Body of pancreas (tissue), 4 donors: ENCODE measurements around the gene MERTK. TPM values are rescaled to one million over a fixed set of nuclear protein-coding genes. Genes with fewer than 3 reads are reported as not detected.

Experiments used
- ATAC-seq: fragments of 150-250 bp; one replicate; pipeline ENCODE4 v1.9.1; 2016
- DNase-seq, 4 donors: peaks; one replicate each; pipeline ENCODE4 v3.0.0-alpha.2; 2019
- H3K27ac ChIP-seq, 4 donors: fragments of 200-600 bp; sonication (generic); 1 replicate in 3 of 4; 2 replicates in 1 of 4; pipeline versions ENCODE4 v1.5.1 to v1.6.1; 2016 to 2019; ENCODE audit warnings: mild to moderate bottlenecking in 1 of 4, mixed read lengths in 1 of 4, moderate library complexity in 1 of 4
- H3K27me3 ChIP-seq, 2 donors: fragments of 200-600 bp; sonication (generic); one replicate each; pipeline ENCODE4 v1.6.0; 2016; ENCODE audit warnings: mild to moderate bottlenecking in 1 of 2
- H3K36me3 ChIP-seq, 2 donors: fragments of 200-600 bp; sonication (generic); replicated peaks in 1 of 2; 2 replicates each; pipeline ENCODE4 v1.5.1; 2016; ENCODE audit warnings: low read depth in 2 of 2; ENCODE audit not compliant: insufficient read depth in 1 of 2
- H3K4me1 ChIP-seq: fragments of 200-600 bp; sonication (generic); one replicate; pipeline ENCODE4 v1.6.0; 2016
- H3K4me3 ChIP-seq, 2 donors: fragments of 200-600 bp; sonication (generic); 1 replicate in 1 of 2; 2 replicates in 1 of 2; pipeline ENCODE4 v1.5.1; 2016 to 2019
- H3K9me3 ChIP-seq, 3 donors: fragments of 200-600 bp; sonication (generic); 1 replicate in 2 of 3; 2 replicates in 1 of 3; pipeline ENCODE4 v1.5.1; 2016
- POLR2A ChIP-seq, 3 donors: fragments of 450-650 bp; IDR thresholded peaks; one replicate each; pipeline ENCODE4 v1.6.1; 2016; ENCODE audit warnings: antibody characterized with exemption in 3 of 3, mild to moderate bottlenecking in 2 of 3
- WGBS, 2 donors: methylation state at CpG; one replicate each; pipeline ENCODE4 v1.1.5; 2017; 5-methylcytosine and 5-hydroxymethylcytosine counted together
- intact Hi-C: fragments of 100-400 bp; cut with DNase I; formaldehyde crosslinking; loops from one replicate; pipeline ENCODE4 v1.15.1; 2023
- total RNA-seq, 2 donors: library from RNA; depleted of rRNA; stranded (reverse); fragments of >200 nt; gene quantifications; one replicate each; pipeline ENCODE4 v1.1.0, GENCODE V29; 2016
- TF ChIP-seq, protein P1 (sequence below), 7 experiments: fragments of 450-650 bp in 4 of 7; fragments of 200-600 bp in 3 of 7; sonication (generic) in 3 of 7; IDR thresholded peaks; one replicate each; pipeline ENCODE4 v1.5.1; 2016 to 2019; ENCODE audit warnings: antibody characterized with exemption in 7 of 7

Gene MERTK
- total RNA-seq, 2 donors from 2014 or later: 7.9 to 9.6 TPM

DNA sequence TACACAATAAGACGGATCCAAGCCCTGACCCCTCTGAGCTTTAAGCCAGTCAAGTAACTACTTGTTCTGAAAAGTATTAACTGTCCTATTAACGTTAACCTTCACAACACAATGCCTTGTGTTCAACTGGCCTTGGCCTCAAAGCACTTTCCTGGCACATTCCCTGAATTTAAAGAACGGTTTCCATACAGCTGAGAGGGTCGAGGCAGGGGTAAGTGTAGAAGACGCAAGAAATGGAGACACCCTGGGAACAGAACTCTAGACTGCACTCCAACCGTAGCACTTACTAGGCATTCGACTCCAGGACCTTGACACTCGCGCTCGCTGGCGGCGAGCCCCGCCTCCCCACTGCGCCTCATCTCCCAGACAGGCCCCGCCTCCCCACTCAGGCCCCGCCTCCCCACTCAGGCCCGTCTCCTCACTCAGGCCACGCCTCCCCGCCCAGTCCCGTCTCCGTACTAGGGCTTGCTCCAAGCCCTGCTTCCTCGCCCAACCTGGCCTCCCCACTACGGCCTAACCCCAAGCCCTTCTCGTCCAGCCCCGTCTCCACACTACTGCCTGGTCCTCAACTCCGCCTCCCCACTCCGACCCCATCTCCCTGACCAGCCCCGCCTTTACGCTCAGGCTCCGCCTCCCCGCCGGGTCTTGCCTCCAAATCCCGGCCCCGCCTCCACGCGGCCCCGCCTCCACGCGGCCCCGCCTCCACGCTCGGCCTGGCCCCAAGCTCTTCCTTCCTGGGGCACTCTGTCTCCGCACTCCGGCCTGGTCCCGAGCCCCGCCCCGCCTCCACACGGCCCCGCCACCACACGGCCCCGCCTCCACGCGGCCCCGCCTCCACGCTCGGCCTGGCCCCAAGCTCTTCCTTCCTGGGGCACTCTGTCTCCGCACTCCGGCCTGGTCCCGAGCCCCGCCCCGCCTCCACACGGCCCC is 155.8 kb downstream of the MERTK start:
- DNase-seq: peak; percentile 99 to 100 (median 99)
- intact Hi-C loops: loop anchor here (5.0 kb wide), 1 partner anchor 107 kb away; no protein-coding TSS in a partner anchor
- WGBS, 2 donors: 1% methylated on average over 35 to 61 of the region's 62 CpGs
- peaks cover 32% of the 10 kb centered on the region for H3K4me1 ChIP-seq
- H3K36me3 ChIP-seq: no peaks in the 10 kb centered on the region
- H3K9me3 ChIP-seq: no peaks in the 10 kb centered on the region
- no peaks in the 10 kb centered on the region for H3K27me3 ChIP-seq
- H3K27ac ChIP-seq: peak overlapping the region; percentile 75 to 87 (median 86)
- peak; percentile 76 for ATAC-seq
- peak overlapping the region; percentile 21 to 27 for H3K4me3 ChIP-seq
- TF ChIP-seq, protein P1, sequence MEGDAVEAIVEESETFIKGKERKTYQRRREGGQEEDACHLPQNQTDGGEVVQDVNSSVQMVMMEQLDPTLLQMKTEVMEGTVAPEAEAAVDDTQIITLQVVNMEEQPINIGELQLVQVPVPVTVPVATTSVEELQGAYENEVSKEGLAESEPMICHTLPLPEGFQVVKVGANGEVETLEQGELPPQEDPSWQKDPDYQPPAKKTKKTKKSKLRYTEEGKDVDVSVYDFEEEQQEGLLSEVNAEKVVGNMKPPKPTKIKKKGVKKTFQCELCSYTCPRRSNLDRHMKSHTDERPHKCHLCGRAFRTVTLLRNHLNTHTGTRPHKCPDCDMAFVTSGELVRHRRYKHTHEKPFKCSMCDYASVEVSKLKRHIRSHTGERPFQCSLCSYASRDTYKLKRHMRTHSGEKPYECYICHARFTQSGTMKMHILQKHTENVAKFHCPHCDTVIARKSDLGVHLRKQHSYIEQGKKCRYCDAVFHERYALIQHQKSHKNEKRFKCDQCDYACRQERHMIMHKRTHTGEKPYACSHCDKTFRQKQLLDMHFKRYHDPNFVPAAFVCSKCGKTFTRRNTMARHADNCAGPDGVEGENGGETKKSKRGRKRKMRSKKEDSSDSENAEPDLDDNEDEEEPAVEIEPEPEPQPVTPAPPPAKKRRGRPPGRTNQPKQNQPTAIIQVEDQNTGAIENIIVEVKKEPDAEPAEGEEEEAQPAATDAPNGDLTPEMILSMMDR (IDR thresholded peaks at IDR 0.05): no peak
- peak in 2 of 3 donors; percentile 41 to 52 for TF ChIP-seq POLR2A (IDR thresholded peaks at IDR 0.05)

DNA sequence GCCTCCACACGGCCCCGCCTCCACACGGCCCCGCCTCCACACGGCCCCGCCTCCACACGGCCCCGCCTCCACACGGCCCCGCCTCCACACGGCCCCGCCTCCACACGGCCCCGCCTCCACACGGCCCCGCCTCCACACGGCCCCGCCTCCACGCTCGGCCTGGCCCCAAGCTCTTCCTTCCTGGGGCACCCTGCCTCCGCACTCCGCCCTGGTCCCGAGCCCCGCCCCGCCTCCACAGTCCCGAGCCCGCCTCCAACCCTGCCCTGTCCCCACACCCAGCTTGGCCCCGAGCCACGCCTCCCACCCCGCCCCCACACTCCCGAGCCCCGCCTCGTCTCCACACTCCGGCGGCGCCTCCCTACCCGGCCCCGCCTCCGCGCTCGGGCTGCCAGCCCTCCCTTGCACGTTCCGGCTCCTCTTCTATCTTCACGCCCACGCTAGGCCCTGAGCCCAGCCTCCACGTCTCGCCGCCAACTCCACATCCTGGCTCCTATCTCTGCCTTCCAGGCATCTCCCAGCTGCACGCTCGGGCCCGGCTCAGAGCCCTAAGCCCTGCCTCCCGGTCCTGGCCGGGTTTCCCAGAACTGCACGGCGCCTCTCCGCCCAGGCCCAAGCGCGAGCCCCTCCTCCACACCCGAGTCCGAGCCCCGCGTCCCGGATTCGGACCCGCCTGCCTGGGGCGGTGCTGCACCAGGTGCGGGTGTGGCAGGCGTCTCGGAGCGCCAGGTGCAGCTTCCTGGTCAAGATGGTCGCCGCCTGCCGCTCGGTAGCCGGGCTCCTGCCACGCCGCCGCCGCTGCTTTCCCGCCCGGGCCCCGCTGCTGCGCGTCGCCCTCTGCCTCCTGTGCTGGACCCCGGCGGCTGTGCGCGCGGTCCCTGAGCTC is 156.7 kb downstream of the MERTK start, which contains the start of gene TMEM87B:
Gene TMEM87B, plus strand, starts transcription at position 423 of the 883 bp plus-strand sequence. Its CDS starts 323 bp downstream, at position 746.
- 0 to 1% methylated on average over 22 to 58 of the region's 90 CpGs for WGBS, 2 donors
- ATAC-seq (peak; percentile 80), DNase-seq (peak; percentile 98 to 99 (median 98))
- H3K9me3 ChIP-seq: no peaks in the 10 kb centered on the region
- TF ChIP-seq, protein P1 (IDR thresholded peaks at IDR 0.05): no peak
- peak; percentile 69 to 90 (median 88) for TF ChIP-seq POLR2A (IDR thresholded peaks at IDR 0.05)
- intact Hi-C loops: loop anchor here (5.0 kb wide), 1 partner anchor 108 kb away; no protein-coding TSS in a partner anchor
- no peaks in the 10 kb centered on the region for H3K27me3 ChIP-seq
- H3K4me1 ChIP-seq: peaks cover 32% of the 10 kb centered on the region
- peak within 1 kb of the TSS; percentile 71 to 90 for H3K4me3 ChIP-seq
- no peaks in the 10 kb centered on the region for H3K36me3 ChIP-seq
- peak within 1 kb of the TSS; percentile 86 to 97 (median 89) for H3K27ac ChIP-seq

DNA sequence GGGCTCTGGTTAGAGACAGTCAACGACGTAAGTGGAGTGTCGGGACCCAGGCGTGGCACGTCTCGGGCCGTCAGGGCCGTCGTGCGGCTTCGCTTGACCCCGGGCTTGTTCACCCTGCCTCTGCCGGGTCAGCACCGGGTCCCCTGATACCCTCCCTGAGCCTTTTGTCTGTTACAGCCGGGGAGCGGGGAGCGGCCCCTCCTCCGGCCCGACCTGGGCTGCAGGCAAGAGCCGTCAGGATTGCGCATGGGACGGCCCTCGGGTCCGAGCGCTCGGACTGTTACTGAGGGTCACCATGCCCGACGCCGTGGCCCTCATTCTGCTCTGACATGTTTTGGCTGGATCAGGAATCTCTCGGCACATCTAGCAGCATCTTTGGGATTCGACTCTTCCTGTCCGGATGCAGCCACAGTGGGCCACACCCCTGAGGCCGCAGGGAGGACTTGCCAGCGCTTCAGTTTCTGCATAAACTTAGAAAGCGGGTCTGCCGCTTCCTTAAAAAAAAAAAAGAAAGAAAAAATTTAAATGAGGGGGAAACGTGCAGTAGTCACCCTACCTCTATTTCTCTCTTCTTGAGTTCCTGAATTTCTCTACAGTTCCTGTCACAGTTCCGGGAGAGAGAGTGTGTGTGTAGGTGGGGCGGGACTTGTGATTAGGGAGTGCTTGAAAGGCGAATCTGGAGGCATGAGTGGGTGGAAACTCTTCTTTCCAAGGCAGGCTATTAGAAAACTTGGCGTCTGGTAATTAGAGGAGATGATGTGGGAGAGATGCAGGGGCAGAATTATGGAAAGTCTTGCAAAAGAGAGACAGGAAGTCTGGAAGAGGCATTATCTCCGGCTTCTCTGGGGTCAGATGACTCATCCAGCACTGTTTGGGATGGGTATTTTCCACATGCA is 157.6 kb downstream of the MERTK start:
- Histone ChIP-seq H3K4me3 (peak overlapping the region; percentile 71 to 90), H3K9me3 (no peaks in the 10 kb centered on the region), H3K27ac (peak overlapping the region; percentile 82 to 97 (median 89)), H3K4me1 (peaks cover 32% of the 10 kb centered on the region), H3K36me3 (no peaks in the 10 kb centered on the region), H3K27me3 (no peaks in the 10 kb centered on the region)
- DNase-seq (peak; percentile 52 to 79 (median 62)), ATAC-seq (no peak)
- 0 to 1% methylated on average over 21 to 41 of the region's 42 CpGs for WGBS, 2 donors
- intact Hi-C loops: no loop called here
- TF ChIP-seq POLR2A (IDR thresholded peaks at IDR 0.05): peak in 2 of 3 donors; percentile 7 to 30
- TF ChIP-seq, protein P1 (IDR thresholded peaks at IDR 0.05): no peak

DNA sequence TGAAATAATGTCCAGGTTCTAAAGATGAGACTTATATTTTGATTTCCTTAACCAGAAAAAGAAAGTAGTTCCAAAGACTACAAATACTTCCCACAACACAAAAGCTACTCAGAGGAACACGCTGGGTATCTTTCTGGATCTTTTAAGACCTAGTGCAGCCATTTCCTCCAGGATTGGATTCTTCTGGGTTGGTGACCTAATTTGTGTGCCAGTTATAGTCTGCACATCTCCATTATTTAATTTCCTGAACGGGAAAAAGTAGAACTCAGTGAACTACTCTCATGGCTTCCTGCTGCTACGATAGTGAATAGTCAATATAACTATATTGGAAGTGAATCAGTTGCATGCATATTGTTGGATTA is 158.2 kb downstream of the MERTK start:
- no peaks in the 10 kb centered on the region for H3K27me3 ChIP-seq
- H3K36me3 ChIP-seq: no peaks in the 10 kb centered on the region
- 44 to 46% methylated on average over 3 of the region's 3 CpGs for WGBS, 2 donors
- H3K4me1 ChIP-seq: peaks cover 36% of the 10 kb centered on the region
- no peak overlapping the region for H3K4me3 ChIP-seq
- intact Hi-C loops: no loop called here
- ATAC-seq (no peak), DNase-seq (no peak)
- TF ChIP-seq POLR2A (IDR thresholded peaks at IDR 0.05): no peak
- peak overlapping the region; percentile 7 to 97 (median 87) for H3K27ac ChIP-seq
- no peaks in the 10 kb centered on the region for H3K9me3 ChIP-seq
